Epidermal melanocyte (primary cell): Measurements from ENCODE around the gene MAD1L1.
"Not testable (repeated sequence)": the region's sequence is repeated elsewhere in the genome, so short reads cannot be mapped to it uniquely, and the experiment has no call there.

Experiments
- DNase-seq: peaks from one replicate; pipeline ENCODE4 v3.0.0; 2011; ENCODE audit warnings: low spot score; ENCODE audit not compliant: insufficient read length

MAD1L1 gene

DNA sequence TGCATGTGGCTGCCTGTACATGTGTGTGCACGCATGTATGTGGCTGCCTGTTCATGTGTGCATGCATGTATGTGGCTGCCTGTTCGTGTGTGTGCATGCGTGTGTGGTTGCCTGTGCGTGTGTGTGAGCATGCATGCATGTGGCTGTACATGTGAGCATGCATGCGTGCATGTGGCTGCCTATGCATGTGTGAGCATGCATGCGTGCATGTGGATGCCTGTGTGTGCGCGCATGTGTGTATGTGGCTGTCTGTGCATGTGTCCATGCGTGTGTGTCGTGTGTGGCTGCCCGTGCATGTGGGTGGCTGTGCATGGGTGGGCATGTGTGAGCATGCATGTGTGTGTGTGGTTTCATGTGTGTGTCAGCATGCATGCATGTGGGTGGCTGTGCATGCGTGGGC is 344.3 kb downstream of the MAD1L1 start:
- no peak for DNase-seq

DNA sequence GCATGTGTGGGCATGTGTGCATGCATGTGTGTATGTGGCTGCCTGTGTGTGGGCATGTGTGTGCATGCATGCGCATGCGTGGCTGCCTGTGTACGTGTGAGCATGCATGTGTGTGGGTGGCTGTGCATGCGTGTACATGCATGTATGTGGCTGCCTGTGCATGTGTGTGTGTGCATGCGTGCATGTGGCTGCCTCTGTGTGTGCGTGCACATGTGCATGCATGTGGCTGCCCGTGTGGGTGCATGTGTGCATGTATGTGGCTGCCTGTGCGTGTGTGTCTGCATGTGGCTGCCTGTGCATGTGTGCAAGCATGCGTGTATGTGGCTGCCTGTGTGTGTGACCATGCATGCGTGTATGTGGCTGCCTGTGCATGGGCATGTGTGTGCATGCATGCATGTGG is 345.5 kb downstream of the MAD1L1 start:
- DNase-seq, result no peak

DNA sequence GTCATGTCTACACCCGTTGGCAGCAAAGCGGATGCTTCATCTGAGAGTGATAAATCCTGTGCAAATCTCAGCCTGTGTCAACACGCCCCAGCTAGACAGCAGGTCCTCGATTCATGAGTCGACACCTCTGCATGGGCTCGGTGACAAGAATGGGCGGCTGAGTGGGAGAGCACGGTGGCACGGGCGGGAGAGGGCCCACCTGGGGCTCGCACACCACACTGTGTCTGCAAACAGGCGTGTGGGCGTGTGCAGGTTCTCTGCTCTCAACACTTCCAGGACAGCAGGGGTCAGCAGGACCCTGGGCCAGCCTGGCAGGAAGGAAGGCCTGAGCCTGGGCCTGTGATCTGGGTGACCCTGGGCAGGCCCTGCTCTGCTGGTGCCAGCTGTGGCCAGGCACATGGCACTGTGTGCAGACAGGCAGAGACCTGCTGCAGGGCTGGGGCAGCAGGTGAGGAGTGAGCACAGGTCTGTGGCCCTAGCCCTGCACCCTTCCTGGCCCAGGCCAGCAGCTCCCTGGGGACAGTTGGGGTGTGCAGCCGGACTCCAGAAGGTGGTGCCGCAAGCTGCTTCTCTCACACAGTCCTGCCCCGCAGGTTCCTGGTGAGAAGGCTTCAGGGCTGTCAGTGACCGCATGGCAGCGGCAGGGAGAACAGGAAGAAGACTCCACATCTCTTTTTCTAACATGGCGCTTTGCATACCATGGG is 346.2 kb downstream of the MAD1L1 start:
- no peak for DNase-seq

DNA sequence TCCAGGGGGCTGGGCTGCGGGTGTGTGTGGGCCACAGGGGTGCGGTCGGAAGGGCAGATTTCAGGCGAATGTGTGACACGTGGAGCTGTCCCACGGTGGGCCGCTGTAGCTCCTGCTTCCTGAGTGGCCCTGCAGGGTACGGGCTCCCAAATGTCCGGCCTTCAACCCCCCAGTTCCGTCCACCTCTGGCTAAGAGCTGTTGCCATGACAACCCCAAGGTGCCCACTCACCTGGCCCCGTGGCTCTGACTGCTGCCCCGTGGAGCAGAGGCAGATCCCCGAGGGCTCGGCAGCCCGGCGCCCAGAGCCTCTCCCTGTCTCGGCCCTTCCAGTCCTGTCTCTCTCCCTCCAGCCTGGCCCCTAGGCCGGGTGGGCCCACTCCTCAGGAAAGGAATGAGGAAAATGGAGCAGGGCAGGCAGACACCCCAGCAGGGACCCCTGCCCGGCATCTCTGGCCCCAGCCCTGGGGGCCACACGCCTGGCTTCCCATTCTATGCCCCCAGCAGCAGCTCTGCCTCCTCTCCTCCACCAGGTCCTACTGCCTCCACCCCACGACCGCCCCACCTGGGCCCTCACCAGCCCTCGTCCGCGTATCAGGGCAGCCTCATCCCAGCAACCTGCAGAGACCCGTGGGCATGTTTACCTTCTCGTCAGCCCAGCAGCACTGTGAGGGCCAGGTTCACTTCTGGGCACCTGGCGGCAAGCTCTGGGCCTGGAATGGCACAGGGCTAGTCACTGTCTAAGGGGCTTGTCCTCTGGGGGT is 347.1 kb downstream of the MAD1L1 start:
- DNase-seq, result no peak

DNA sequence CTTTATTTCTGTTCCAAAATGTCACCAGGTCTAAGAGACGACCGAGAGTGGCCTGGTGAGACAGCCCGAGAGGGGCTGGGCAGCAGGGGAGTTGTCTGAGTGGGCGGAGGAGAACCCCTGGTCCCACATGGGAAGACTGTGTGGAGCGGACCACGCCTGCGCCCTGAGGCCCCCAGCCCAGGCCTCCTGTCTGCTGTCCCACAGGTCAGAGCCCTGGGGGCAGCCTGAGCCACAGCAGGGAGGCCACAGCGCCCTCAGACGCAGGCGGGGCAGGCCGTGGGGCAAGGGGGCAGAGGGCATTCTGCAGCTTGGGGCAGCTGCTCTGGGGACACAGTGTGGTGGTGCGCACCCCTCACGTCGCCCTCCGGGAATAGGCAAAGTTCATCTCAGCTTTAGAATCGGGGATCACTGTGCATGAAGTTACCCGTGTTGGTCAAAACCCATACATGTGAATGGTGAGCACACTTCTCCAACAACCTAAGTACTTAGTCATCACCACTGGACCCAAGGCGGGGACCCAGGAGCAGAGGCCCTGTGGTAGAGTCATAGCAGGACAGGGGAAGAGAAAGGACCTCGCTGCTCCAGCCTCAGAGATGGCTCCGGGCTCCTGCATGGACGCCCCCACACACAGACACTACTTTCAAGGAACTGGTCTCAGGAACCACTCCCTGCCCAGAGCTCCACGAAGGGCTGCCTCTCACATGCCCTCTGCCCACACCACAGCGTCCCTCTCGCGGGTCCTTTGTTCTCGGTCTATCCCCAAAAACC is 348.0 kb downstream of the MAD1L1 start:
- no peak for DNase-seq

DNA sequence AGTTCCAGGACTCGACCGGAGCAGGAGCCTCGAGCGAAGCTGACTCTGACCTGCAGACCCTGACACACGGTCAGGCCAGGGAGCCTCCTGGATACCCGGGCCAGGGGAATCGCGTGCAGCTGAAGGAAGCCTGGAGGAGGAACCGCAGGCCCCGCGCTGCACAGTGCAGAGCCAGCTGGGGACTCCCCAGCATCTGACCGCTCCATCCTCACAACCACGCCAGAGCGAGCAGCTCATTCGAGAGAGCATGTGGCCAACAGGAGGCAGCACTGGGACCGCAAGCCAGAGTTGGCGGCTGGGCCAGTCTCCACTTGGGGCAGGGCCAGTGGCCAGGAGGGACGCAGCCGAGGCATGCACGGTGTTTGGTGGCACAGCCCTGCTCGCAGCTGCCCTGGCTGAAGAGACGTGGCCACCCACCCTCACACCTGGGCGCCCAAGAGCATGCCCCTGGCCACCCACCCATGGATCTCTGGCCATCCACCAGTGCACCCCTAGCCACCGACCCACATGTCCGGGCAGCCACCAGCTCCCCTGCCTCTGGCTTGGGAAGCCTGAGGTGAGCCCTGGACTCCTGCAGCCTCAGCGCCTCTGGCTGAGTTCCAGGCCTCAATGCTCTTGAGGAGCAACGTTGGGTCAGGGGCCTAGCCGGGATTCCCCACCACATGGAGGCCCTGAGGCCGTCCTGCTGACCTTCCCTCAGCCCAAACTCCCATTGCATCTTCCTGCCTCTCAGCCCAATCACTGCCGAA is 348.7 kb downstream of the MAD1L1 start:
- DNase-seq, result no peak

DNA sequence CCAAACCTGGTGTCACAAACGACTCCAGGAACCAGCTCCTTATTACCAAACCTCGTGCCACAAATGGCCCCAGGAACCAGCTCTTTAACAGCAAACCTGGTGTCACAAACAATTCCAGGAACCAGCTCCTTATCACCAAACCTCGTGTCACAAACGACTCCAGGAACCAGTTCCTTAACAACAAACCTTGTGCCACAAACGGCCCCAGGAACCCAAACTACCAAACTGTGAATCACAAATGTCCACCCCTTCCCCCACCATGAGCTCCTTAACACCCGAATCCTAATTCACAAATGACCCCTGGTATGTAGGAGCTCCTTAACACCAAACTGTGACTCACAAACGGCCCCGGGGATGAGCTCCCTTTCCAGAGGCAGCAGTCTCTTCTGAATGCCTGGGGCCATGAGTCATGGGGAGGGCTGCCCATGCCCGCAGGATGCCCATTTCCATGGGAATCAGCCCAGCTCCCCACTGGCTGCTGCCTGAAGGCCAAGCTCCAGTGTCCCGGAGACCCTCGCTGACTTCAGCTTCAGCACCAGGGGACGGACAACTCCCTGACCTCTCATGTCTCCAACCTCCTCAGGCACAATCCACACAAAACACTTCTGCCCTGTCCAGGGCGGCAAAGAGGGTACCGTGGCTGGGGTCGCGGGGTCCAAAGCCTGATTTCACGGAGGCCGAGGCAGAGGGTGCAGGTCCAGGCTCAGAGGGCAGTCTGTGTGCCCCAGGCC is 349.5 kb downstream of the MAD1L1 start:
- peak; percentile 88 for DNase-seq

DNA sequence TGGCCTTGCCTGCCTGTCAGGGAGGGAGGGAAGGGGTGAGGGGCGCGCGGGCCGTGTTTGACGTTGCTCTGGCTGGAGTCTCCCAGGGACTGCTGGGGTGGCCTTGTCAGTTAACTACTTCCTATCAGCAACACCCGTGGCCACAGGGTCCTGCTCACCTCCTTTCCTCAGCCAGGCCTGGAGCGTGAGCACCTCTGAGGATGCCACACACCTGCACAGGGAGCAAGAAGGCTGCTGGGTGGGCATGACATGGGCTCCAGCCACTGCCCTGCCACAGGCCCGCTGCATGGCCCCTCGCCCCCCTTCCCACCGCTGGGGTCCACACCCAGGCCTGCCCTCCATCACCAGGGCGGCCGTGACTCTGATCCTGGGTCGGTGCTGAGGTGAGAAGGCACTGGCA is 350.3 kb downstream of the MAD1L1 start:
- no peak for DNase-seq

DNA sequence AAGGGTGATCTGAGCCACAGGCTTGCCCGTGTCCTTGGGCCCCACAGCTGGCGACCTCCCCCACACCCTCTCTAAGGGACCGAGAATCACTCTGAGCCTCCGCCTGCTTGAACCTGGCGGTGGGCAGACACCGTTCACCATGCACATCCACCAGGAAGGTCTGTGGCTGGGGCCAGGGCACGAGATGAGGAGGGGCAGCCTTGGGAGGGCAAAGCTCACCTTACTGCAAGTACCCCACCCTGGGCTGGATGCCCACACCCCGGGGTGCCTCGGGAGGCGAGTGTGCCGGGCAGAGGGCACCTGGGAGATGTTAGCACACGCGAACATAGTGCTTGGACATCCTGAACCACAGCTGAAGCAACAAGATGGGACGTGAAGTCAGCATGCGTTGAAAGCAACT is 350.8 kb downstream of the MAD1L1 start:
- no peak for DNase-seq

DNA sequence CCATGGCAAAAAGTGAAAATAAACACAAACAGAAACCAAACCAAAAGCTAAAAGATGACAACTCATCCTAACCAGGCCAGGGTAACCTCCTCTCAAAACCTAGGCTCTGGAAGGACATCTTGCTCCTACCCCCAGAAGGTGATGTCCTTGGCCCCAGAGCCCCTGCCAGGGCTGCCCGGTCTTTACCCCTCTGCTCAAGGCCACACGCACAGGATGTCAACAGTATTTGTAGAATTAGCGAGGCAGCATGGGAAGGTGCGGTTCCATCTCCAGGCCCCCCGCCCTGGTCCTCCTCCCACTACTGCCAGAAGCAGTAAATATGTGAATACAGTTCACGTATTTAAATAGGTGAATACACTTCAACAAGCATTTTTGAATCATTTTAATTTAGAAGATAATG is 356.1 kb downstream of the MAD1L1 start:
- DNase-seq, result not testable (repeated sequence)

DNA sequence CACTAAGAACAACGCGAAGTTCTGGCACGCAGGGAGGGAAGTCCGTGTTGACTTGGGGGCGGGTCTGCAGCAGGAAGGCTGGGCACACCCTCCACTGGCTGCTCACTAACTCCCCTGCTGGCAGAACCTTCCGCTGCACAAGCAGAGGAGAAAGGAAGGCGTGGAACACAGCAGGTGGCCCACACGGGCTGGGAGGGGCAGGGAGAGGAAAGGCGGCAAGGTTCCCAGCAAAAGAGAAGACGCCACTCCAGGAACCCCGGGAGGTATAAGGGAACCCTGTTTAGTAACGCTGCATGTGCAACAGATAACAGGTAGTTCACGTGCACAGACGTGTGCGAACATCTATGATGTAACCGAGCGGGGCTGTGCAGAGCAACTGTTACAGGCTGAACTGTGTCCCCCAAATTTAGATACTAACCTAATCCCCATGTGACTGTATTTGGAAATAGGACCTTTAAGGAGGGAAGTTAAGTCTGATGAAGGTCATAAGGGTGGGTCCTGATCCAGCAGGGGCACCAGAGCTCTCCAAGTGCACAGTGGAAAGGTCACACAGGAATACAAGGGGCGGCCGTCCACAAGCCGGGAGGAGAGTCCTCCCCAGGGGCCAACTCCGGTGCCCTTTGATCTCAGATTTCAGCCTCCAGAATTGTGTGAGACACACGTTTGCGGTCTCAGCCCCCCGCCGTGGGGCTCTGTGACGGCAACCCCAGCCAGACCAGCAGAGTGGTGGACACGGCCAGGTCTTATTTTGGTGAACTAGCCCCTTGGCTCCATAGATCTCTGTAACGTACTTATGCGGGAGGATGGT is 357.1 kb downstream of the MAD1L1 start:
- not testable (repeated sequence) for DNase-seq

DNA sequence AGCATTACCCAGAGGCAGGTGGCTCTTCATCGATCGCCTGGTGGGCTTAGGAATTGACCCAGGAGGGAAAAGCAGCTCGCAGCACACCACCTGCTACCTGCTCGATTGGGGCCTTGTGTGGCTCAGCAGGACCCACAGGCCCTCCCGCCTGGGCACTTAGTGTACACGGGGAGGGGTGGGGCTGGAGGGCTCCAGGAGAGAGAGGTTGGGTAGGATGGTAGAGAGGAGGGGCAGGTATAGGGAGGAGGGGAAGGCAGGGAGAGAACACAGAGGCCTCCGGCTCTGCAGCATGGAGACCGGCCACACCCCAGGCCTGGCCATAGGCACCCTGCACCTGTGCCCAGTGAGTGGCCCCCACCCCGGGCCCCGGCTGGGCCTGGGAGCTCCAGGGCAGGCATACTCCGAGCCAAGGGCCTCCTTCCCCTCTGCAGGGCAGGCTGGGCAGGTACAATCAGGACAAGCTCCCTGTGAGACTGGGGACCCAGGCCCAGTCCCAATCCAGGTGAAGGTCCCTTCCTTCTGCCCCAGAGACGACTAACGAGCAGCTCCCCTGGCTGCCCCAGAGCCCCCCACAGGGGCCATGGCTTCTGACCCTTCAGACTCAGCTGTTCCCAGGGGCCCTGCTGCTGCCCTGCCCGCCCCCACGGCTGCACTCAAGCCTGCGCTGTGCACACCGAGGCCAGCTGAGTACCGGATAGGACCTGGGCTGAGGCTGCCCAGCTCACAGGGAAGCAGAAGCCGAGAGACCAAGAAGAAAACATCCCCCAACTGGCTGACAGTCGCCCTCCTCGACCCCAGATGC is 358.0 kb downstream of the MAD1L1 start:
- not testable (repeated sequence) for DNase-seq

DNA sequence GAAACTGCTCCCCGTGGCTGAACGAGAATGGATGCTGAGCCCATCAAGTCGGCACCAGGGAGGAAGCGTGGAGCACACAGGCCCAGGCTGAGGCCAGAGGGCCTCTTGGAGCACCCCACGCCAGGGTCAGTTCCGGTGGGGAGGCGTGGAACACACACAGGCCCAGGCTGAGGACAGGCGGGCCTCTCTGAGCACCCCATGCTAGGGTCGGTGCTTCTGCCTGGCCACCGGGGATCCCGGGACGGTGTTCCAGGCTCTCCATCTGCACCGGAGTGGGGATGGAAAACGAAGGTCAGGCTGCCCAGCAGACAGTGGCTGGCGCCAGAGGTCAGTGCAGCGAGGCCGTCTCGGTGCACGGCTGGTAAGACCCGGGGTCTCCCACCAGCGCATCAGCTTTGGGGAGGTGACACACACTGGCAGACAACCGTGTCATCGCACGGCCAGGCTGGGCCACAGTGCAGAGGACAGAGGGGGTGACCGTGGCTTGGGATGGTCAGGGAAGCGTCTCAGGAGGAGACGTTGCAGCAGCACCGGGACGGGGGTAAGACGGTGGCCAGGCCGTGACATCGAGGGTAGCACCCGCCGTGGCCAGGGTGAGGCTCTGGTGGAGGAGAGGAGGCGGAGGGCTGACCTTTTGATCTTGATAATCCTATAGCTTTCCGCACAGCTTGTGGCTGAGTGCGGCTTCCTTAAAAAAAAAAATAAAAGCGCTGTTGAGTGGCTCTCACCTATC is 358.7 kb downstream of the MAD1L1 start:
- DNase-seq, result no peak

DNA sequence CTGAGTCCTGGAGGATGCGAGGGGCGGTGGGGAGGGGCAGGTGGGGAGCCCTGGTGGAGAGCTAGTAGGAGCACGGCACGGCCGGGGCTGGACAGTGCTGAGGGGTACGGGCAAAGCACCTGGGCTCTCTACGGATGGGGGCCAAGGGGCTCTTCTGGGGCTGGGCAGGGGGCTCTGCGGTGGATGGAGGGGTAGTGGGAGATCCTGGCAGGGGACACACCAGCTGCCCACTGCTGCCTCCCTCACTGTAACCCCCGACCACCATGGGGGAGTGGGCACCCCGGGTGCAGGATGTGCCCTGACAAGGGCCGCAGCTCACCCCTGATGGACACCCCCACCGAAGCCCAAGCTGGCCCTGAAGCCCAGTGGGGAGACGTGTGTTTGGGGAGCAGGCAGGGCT is 359.3 kb downstream of the MAD1L1 start:
- DNase-seq, result no peak

DNA sequence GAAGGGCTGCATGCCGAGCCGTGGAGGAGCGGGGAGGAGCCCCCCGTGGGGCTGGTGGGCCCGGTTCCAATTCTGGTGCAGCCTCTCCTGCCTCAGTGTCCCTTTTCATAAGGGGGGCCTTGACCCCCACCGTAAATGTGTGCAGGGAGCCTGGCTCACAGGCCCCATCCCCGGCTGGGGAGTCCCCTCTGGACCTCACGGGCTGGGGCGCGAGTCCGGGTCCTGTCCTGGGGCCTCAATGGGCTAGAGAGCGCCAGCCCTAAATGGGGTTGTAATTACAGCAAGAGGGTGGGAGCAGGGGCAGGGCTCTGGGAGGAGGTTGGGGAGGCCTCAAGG is 359.7 kb downstream of the MAD1L1 start:
- DNase-seq, result no peak

DNA sequence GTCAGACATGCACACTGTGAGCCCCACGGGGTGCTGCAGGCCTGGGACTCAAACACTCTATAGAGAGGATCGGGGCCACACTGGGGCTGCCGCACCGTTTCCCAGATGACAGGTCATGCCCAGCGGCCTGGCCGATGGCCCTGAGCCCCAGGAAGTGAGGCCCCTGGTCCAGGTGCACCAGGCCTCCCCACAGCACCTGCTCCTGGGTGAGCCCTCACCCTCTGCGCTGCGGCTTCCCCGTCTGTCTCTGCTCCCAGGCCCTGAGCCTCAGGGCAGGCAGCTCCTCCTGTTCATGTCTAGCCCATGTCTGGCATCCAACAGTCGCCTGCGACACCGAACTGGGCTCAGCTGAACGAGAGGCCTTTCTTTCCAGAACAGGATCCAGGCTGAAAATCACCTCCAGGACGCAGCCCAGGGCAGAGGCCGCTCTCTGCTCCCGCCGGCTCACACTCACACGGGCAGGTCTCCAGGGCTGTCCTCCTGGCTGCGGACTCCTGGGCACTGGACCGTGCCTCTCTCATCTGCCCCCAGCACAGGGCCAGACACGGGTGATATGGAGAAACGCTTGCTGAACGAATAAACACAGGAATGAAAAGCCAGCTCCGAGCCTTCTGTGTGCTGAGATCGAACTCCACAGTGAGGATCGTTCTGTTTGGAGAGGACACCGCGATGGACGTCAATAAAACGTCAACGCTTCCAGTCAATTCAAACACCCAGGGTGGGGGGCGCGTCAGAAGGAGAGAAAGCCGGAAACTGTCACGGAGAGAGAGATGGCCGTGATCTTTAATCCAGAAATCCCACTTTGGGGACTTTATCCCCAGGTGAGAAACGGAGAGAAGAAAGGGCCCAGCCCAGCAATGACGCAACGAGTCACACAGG is 360.3 kb downstream of the MAD1L1 start:
- DNase-seq, result no peak

DNA sequence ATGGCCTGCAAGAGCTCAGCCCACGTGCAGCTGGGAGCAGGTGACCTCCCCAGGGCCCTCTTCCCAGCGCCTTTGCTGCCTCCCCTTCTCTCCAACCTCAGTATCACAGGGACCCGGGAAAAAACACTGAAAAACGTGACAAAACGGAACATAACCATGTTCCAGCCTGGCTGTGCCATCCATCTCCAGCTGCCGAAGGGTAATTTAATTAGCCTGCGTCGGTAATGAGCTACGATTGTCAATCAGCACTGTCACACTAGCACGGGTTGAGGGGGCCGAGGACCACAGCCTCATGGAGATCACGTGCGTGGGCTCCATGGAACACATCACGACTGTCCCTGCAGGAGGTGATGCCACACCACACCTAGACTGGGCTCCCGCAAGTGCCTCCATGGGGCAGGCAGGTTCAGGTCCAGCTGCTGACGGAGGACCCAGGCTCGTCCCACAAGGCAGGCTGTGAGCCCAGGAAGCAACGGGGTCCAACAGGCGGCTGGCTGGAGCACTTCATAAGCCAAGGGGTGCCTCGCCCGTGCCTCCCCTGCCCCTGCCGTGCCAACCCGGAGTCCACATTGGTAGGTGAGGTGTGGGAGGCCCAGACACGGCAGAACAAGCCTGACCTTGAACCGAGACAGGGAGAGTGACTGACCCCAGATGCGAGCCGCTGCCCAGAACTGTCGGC is 363.2 kb downstream of the MAD1L1 start:
- no peak for DNase-seq
